Daoy (cell line): ENCODE measurements around the gene GLRB. TPM values are rescaled to one million over a fixed set of nuclear protein-coding genes. Genes with fewer than 3 reads are reported as not detected.

ENCODE experiments used
- DNase-seq: peaks from one replicate; pipeline ENCODE4 v3.0.0-alpha.2; 2015; ENCODE audit warnings: low read depth
- total RNA-seq: library from RNA; depleted of rRNA; stranded (reverse); fragments of >200 nt; shearing (Covaris generic); gene quantifications from 2 replicates; pipeline ENCODE4 v1.2.3, GENCODE V29; 2014; rRNA removed

The GLRB gene
- 2.9 and 5.0 TPM in 2 replicates for total RNA-seq

- DNase-seq: peak; percentile 26
Observed at GRCh38 chr4:157075811-157076577, at the start of gene GLRB. GLRB (plus strand) TSS chr4:157076150; CDS start chr4:157078025, 1,875 bp downstream.

DNA sequence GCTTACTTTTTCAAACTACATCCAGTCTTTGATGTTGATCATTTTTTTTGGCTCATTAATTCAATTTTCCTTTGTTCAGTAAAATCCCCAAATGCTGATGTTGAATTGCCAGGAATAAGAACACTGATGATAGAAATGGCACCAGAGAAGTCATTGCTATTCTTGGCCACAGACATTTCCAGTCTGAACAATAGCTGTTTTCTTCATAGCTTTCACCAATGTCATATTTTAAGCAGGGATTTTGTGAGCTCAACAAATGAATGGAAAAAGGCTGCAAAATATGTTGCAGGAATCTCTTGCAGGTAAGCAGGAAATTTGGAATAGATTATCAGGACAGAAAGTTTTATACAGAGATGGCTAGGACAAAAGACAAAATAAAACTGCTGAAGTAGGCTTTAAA is 40.5 kb upstream of the GLRB start:
- DNase-seq: no peak

GRCh38 chr4:157040405-157040804 is 35.5 kb upstream of the GLRB start:
- no peak for DNase-seq

DNA sequence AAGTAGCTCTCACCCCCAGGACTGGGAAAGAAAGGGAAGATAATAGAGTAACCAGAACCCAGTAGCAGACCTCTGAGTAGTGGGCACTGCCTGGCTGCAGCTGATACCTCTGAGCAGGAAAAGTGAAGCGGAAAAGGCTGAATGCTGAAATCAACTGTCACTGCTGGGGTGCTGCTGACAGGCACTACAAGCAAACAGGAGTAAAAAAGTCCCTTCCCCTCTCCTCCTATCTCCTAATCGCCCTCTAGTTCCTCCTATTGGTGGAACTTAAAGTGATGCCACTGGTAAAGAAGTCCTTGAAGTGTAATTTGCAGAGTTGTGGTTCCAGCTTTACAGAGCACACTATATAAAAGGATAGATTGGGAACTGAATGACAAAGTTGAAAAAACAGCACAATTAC is 32.8 kb upstream of the GLRB start:
- peak; percentile 35 for DNase-seq

GRCh38 chr4:157045507-157046127 is 30.3 kb upstream of the GLRB start:
- DNase-seq: peak; percentile 70

- DNase-seq: no peak
Observed at GRCh38 chr4:157048248-157048647, 27.7 kb upstream of the GLRB start.

DNA sequence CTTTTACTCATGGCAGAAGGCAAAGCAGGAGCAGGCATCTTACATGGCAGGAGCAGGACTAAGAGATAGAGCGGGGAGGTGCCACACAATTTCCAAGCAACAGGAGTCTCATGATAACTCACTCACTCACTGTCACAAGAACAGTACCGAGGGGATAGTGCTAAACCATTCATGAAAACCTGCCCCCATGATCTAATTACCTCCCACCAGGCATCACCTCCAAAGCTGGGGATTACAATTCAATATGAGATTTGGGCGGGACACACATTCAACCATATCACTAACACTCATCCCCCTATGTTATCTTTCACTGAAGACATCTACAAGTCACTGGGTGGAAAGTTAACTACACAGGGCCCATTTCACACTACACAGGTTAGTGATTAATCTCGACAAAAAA is 25.4 kb upstream of the GLRB start:
- no peak for DNase-seq

GRCh38 chr4:157052429-157053040 is 23.4 kb upstream of the GLRB start:
- peak; percentile 5 for DNase-seq

DNA sequence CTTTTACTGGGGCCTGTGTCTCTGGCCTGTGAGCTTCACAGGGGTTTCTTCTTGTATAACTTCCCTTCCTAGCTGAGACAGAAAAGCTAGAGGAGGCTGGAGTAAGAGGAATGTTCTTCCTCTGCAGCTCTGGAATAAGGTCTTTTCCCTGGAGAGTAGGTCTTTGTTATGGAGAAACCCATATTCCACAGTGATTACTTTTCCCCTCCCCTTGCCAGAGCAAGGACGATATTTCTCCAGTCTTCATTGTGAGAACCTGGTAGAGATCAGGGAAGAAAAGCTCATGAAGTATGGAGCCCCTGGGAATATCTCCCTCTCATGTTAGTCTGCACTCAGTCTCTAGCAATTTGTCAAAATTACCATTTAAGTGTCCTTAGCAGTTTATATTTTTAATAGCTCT is 18.7 kb upstream of the GLRB start:
- DNase-seq: no peak

DNA sequence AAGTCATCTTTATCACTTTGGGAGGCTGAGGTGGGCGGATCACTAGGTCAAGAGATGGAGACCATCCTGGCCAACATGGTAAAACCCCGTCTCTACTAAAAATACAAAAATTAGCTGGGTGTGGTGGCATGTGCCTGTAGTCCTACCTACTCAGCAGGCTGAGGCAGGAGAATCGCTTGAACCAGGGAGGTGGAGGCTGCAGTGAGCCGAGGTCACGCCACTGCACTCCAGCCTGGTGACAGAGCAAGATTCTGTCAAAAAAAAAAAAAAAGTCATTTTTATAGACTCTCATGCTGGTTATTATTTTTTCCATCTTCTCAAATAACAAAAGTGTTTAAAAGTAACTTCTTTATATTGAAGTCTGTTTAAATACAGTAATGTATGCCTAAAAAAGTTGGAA is 17.1 kb upstream of the GLRB start:
- DNase-seq: peak; percentile 10

DNA sequence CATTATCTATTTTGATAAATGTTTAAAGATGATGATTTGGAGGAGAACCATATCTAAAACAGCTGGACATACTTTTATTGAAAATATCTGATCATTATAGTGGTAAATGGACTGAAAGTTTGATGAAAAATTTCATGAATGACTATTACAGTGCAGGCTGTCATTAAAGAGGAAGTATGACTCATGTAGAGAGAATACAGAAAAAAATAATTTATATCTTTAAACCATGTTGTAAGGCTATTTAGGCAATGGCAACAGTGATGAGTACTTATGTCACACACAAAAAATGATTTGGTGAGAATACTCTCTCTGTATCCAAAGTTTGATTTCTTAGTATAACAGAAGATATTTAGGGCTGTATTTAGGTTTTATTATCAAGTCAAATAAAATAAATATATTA is 3.9 kb upstream of the GLRB start:
- DNase-seq: no peak

DNA sequence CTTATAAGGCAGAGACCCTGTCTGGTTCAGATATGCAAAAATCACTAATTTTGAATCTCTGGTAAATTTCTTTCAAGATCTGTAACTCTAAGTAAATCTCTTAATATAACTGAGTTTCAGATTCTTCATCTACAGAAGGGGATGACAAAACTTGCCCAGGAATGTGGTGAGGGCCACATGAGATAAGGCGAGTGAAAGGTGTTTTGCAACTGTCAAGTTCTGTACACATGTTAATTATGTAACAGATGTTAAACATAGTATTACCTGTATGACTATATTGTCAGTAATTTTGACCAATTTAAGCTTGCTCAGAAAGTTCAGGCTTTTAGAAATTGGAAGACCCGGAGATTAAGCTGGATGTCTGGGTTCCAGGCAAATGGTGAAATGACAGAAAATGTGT is 549 bp upstream of the GLRB start:
- no peak for DNase-seq

GRCh38 chr4:157076578-157076947 is 613 bp downstream of the GLRB start:
- DNase-seq: no peak

- no peak for DNase-seq
Observed at GRCh38 chr4:157079441-157079840, 3.5 kb downstream of the GLRB start.

DNA sequence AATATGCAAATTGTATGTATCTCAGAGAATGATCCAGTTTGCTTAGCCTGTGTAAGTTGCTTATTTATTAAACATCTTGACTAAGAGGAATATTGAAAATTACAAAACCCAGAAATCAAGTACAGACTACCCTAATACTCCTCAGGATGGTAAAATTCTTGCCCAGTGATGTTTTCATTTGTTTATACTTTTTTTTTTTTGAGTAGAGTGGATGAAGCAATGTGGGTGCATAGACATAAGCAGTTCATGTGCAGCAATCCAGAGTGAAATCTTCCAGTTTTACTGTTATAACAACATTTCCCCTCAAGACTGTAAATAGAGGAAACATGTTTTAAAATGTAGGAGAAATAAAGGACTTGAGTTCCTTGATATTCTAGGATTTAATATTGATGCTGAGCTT is 4.7 kb downstream of the GLRB start:
- no peak for DNase-seq

- no peak for DNase-seq
Observed at GRCh38 chr4:157095716-157096115, 19.8 kb downstream of the GLRB start.

GRCh38 chr4:157096439-157096838 is 20.5 kb downstream of the GLRB start:
- DNase-seq: no peak

GRCh38 chr4:157099506-157099905 is 23.6 kb downstream of the GLRB start:
- DNase-seq: no peak

DNA sequence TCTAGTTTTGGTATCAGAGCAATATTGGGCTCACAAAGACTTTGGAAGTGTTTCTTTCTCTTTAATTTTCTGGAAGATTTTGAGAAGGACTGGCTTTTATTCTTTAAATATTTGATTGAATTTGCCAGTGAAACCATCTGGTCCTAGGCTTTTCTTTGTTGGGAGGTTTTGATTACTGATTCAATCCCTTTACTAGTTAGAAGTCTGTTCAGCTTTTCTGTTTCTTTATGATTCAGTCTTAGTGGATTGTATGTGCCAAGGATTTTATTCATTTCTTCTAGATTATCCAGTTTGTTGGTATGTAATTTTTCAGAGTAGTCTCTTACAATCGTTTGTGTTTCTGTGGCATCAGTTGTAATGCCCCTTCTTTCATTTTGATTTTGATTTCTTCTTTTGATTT is 28.6 kb downstream of the GLRB start:
- no peak for DNase-seq

DNA sequence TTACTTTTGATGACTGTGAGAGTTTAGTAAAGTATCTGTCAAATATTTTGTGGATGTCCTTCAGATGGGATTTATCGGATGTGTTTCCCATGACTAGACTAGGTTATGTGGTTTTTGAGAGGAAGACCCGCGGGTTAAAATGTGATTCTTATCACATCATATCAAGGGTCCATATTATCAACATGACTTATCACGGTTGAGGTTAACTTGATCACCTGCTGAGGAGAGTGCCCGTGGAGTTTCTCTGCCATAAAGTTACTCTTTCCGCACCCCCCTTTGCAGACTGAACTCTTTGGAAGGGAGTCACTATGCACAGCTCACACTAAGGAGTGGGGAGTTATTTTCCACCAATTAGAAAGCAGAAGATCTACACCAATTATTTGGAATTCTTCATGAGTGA is 38.7 kb downstream of the GLRB start:
- no peak for DNase-seq

DNA sequence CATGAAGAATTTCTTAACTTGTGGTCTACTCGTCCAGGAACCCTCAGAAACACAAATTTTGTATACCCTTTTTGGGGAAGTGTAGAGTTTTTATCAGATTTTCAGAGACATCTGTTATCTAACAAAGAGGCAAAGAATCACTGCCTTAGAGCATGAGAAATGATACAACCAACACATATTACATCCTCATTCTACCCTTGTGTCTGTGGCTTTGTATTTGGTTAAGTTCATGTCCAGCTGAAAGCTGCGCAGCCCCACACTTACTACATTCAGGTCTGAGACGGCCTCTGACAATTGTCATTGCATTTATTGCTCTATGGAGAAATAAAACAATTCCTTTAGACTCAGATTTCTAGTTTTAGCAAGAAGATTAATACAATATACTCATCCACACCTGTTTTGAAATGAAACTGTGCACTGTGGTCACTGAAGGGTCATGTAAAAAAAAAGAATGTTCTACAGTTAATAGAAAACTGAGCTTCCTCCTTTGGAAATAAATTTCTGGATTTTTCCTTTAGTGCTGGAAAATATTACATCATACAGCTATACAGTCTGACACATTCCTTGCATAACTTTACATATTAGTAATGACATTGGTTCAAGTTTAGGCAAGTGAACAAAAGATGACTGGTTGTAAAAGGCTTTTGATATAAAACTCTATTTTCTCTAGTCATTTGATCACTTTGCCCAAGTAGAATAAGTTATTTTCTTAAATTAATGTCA is 39.8 kb downstream of the GLRB start:
- peak; percentile 5 for DNase-seq

DNA sequence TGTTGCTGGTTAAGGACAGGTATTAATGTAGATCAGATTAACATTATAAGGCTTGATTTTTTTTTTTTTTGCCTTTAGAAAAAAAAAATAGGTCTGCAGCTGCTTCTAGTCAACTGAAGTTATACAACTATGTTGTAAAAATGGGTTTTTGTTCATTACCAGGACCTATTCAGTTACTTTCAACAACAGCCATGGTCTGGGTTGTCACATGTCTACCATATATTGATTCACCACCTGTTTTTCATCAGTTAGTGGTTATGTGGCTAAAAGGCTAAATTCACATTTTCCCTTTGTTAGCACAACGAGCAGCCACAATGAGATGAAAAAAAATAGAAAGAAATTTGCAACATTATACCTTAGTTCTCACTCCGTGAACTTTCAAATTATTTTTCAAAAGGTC is 45.5 kb downstream of the GLRB start:
- DNase-seq: no peak

DNA sequence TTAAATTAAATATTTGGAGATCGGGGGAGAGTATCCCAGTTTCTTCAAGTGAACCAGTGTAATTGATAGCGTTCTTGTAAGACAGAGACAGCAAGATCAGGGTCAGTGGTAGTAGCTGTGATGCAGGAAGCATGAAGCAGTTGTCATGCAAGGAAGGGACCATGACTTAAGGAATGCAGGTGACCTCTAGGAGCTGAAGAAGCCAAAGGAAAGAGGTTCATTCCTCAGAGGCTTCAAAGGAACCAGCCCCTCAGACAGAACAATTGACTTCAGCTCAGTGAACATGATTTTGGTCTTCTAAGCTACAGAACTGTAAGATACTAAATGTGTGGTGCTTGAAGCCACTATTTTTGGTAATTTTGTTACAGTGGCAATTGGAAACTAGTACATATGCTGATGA is 51.6 kb downstream of the GLRB start:
- DNase-seq: no peak
